ENCODE results near the gene DCLRE1C. TPM values are rescaled to one million over a fixed set of nuclear protein-coding genes. Genes with fewer than 3 reads are reported as not detected.

DCLRE1C gene
- total and polyA plus RNA-seq, 9 of the 15 experiments (the other 6 are each of a cell fraction or from before 2014, with no cell fraction given): 8.8 to 22.2 (median 13.9) TPM

- TF ChIP-seq, protein P1, sequence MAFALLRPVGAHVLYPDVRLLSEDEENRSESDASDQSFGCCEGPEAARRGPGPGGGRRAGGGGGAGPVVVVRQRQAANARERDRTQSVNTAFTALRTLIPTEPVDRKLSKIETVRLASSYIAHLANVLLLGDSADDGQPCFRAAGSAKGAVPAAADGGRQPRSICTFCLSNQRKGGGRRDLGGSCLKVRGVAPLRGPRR (CRISPR knock-in tag; IDR thresholded peaks at IDR 0.05): no peak
- TF ChIP-seq PPARD (CRISPR knock-in tag; IDR thresholded peaks at IDR 0.05) (no peak), ZNF140 (CRISPR knock-in tag; IDR thresholded peaks at IDR 0.05) (no peak), ZNF668 (CRISPR knock-in tag; IDR thresholded peaks at IDR 0.05) (no peak), MCM3 (IDR thresholded peaks at IDR 0.05) (no peak), RBM15 (IDR thresholded peaks at IDR 0.05; ENCODE audit: insufficient read depth, low read length) (no peak), PURB (CRISPR knock-in tag; IDR thresholded peaks at IDR 0.05; ENCODE audit: low read depth) (no peak), ZNF512 (tag; IDR thresholded peaks at IDR 0.05) (no peak), CEBPB (tag; IDR thresholded peaks at IDR 0.05) (no peak), GTF3C2 (IDR thresholded peaks at IDR 0.05; ENCODE audit: borderline replicate concordance, extremely low read depth, insufficient read length) (no peak), ZNF311 (CRISPR knock-in tag; IDR thresholded peaks at IDR 0.05) (no peak)
These were observed 5.5 kb upstream of the DCLRE1C start, which contains the start of gene MEIG1 (continued) for GRCh38 chr10:14959221-14960057.
